Mesodermal cell (in vitro differentiated cells): ENCODE results near the gene CEP72.
"Not testable (repeated sequence)": the region's sequence is repeated elsewhere in the genome, so short reads cannot be mapped to it uniquely, and the experiment has no call there.

Source experiments
- H3K27ac ChIP-seq: 2 replicates; pipeline ENCODE4 v1.7.0; 2013; ENCODE audit warnings: mild to moderate bottlenecking, low read depth, low read length, moderate library complexity; ENCODE audit not compliant: severe bottlenecking
- H3K36me3 ChIP-seq: 2 replicates; pipeline ENCODE4 v1.7.1; 2013; ENCODE audit warnings: mild to moderate bottlenecking, low read length, moderate library complexity; ENCODE audit not compliant: control insufficient read depth, insufficient read depth
- H3K4me1 ChIP-seq: one replicate; pipeline ENCODE4 v1.7.1; 2013; ENCODE audit warnings: mild to moderate bottlenecking, low read length; ENCODE audit not compliant: insufficient read depth, control insufficient read depth, poor library complexity, severe bottlenecking
- H3K4me3 ChIP-seq: 2 replicates; pipeline ENCODE4 v1.7.0; 2013; ENCODE audit warnings: low read length, control low read depth, mild to moderate bottlenecking; ENCODE audit not compliant: insufficient read depth, poor library complexity, severe bottlenecking; ENCODE audit errors: extremely low read depth
- H3K9me3 ChIP-seq: 2 replicates; pipeline ENCODE4 v1.7.1; 2013; ENCODE audit warnings: mild to moderate bottlenecking, low read length, moderate library complexity; ENCODE audit not compliant: control insufficient read depth
- WGBS, 2 experiments: methylation state at CpG; one replicate each; pipeline ENCODE4 v1.1.5; 2013; ENCODE audit warnings: missing lambda C conversion rate in 2 of 2; ENCODE audit not compliant: insufficient coverage in 2 of 2; 5-methylcytosine and 5-hydroxymethylcytosine counted together

The CEP72 gene

GRCh38 chr5:570886-571285 is 41.3 kb upstream of the CEP72 start:
- no peak overlapping the region for H3K27ac ChIP-seq
- H3K4me1 ChIP-seq: no peaks in the 10 kb centered on the region
- H3K4me3 ChIP-seq: no peak overlapping the region
- H3K9me3 ChIP-seq: no peaks in the 10 kb centered on the region
- H3K36me3 ChIP-seq: no peaks in the 10 kb centered on the region
- 82 to 90% methylated on average over 4 to 7 of the region's 8 CpGs for whole genome bisulfite sequencing, 2 experiments

- H3K36me3 ChIP-seq: no peaks in the 10 kb centered on the region
- H3K4me3 ChIP-seq: no peak overlapping the region
- H3K9me3 ChIP-seq: no peaks in the 10 kb centered on the region
- 92 to 97% methylated on average over 13 of the region's 13 CpGs for WGBS, 2 experiments
- H3K4me1 ChIP-seq: no peaks in the 10 kb centered on the region
- no peak overlapping the region for H3K27ac ChIP-seq
Measured at GRCh38 chr5:571791-572190, 40.3 kb upstream of the CEP72 start.

- WGBS, 2 experiments: 78 to 93% methylated on average over 7 to 11 of the region's 14 CpGs
- Histone ChIP-seq H3K4me1 (no peaks in the 10 kb centered on the region), H3K9me3 (no peaks in the 10 kb centered on the region), H3K36me3 (no peaks in the 10 kb centered on the region), H3K4me3 (no peak overlapping the region), H3K27ac (no peak overlapping the region)
Measured at GRCh38 chr5:572398-573019, 39.6 kb upstream of the CEP72 start.

DNA sequence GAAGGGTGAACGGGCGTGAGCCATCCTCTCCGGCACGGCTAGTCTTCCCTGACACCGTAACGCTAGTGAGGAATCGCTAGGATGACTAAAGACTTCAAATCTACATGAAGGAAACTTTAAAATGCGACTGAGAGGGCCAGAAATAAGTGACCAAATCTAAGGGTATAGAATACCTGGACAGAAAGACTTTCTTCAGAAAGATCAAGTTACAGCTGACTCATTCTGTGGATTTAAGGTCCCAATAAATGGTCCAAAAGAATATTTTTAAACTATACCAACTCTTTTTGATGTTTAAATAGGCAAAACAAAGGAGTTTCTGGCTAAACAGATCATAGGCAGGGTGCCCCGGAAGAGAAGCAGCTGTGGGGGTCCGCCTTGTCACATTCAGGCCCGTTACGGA is 38.9 kb upstream of the CEP72 start:
- H3K36me3 ChIP-seq: no peaks in the 10 kb centered on the region

DNA sequence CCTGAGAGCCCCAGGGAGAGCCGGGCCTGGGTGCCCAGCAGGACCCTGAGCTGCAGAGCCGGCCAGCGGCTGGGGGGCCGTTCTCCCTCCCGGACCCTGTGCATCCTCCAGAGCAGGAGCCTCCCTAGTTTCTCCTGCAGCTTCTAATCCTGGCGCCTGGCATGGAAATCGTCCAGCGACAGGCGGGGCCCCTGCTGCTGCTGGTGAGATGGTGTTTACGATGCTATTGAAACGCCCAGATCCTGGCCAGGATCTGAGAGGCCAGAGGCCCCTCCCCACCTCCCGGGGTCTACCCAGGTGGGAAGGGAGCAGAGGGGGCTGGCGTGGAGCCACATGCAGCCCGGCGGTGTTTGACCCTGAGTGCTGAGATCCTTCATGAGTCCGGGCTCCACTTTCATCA is 38.2 kb upstream of the CEP72 start:
- 87 to 90% methylated on average over 16 of the region's 16 CpGs for WGBS, 2 experiments
- H3K36me3 ChIP-seq: no peaks in the 10 kb centered on the region
- no peaks in the 10 kb centered on the region for H3K4me1 ChIP-seq
- no peak overlapping the region for H3K4me3 ChIP-seq
- no peaks in the 10 kb centered on the region for H3K9me3 ChIP-seq
- H3K27ac ChIP-seq: no peak overlapping the region

More for the DNA sequence above, 38.9 kb upstream of the CEP72 start:
- H3K9me3 ChIP-seq: no peaks in the 10 kb centered on the region
- no peak overlapping the region for H3K27ac ChIP-seq
- no peaks in the 10 kb centered on the region for H3K4me1 ChIP-seq
- no peak overlapping the region for H3K4me3 ChIP-seq
- 93% methylated on average over 11 of the region's 12 CpGs for WGBS, 2 experiments

- Histone ChIP-seq H3K4me3 (no peak overlapping the region), H3K9me3 (no peaks in the 10 kb centered on the region), H3K4me1 (no peaks in the 10 kb centered on the region), H3K36me3 (no peaks in the 10 kb centered on the region), H3K27ac (no peak overlapping the region)
- WGBS, 2 experiments: 91 to 93% methylated on average over 13 to 16 of the region's 16 CpGs
Measured at GRCh38 chr5:574906-575305, 37.2 kb upstream of the CEP72 start.

DNA sequence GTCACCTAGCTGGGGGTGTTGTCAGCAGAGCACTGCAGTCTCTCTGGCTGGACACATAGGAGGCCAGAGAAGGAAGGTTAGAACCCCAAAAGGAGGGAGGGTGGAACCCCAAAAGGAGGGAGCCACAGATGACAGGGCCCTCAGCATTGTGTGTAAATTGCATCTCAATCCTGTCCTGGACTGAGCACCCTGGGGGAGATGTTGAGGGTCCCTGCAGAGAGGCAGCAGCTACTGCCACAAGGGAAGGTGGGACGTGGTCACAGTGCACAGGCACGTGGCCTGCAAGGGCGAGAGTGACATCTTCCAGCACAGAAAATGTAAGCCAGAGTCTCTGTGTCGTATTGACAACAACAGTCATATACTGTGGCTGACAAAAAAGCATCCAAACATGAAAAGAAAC is 36.5 kb upstream of the CEP72 start:
- no peak overlapping the region for H3K4me3 ChIP-seq
- H3K4me1 ChIP-seq: no peaks in the 10 kb centered on the region
- no peaks in the 10 kb centered on the region for H3K9me3 ChIP-seq
- no peaks in the 10 kb centered on the region for H3K36me3 ChIP-seq
- H3K27ac ChIP-seq: no peak overlapping the region
- 70 to 92% methylated on average over 4 of the region's 4 CpGs for WGBS, 2 experiments

DNA sequence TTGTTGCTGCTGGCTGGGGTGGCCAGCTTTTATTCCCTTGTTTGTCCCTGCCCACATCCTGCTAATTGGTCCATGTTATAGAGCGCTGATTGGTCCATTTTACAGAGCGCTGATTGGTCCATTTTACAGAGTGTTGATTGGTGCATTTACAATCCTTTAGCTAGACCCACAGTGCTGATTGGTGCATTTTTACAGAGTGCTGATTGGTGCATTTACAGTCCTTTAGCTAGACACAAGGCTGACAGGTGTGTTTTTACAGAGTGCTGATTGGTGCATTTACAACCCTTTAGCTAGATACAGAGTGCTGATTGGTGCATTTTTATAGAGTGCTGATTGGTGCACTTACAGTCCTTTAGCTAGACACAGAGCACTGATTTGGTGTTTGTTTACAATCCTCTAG is 34.9 kb upstream of the CEP72 start:
- not testable (repeated sequence) for H3K27ac ChIP-seq, H3K9me3 ChIP-seq, H3K4me3 ChIP-seq, H3K36me3 ChIP-seq, H3K4me1 ChIP-seq
- 90 to 100% methylated on average over 1 to 2 of the region's 2 CpGs for WGBS, 2 experiments

GRCh38 chr5:577800-578199 is 34.3 kb upstream of the CEP72 start:
- Histone ChIP-seq H3K4me1 (no peaks in the 10 kb centered on the region), H3K4me3 (no peak overlapping the region), H3K36me3 (no peaks in the 10 kb centered on the region), H3K27ac (no peak overlapping the region), H3K9me3 (no peaks in the 10 kb centered on the region)

GRCh38 chr5:579211-579610 is 32.9 kb upstream of the CEP72 start:
- Histone ChIP-seq H3K27ac (no peak overlapping the region), H3K36me3 (no peaks in the 10 kb centered on the region), H3K4me3 (no peak overlapping the region), H3K9me3 (no peaks in the 10 kb centered on the region), H3K4me1 (no peaks in the 10 kb centered on the region)
- 86 to 89% methylated on average over 7 to 8 of the region's 10 CpGs for WGBS, 2 experiments

- Histone ChIP-seq H3K4me1 (no peaks in the 10 kb centered on the region), H3K4me3 (no peak overlapping the region), H3K27ac (no peak overlapping the region), H3K36me3 (no peaks in the 10 kb centered on the region), H3K9me3 (no peaks in the 10 kb centered on the region)
- 70 to 78% methylated on average over 10 to 15 of the region's 17 CpGs for WGBS, 2 experiments
Measured at GRCh38 chr5:579746-580366, 32.3 kb upstream of the CEP72 start.
